MM.1S (cell line): ENCODE data around the gene RIPOR3.

Experiments
- DNase-seq: peaks from one replicate; pipeline ENCODE4 v3.0.0-alpha.2; 2015
- H2AFZ ChIP-seq: fragments of 300-600 bp; sonication (generic); 2 replicates; pipeline ENCODE4 v1.6.0; 2016; ENCODE audit warnings: antibody characterized with exemption, low read length
- H3F3A ChIP-seq: fragments of 300-600 bp; sonication (generic); 2 replicates; pipeline ENCODE4 v1.6.1; 2016; ENCODE audit warnings: mild to moderate bottlenecking, antibody characterized with exemption, low read length, moderate library complexity, mixed read lengths; ENCODE audit not compliant: insufficient read depth
- H3K27ac ChIP-seq: fragments of 300-600 bp; sonication (generic); 2 replicates; pipeline ENCODE4 v1.5.1; 2016; ENCODE audit warnings: mild to moderate bottlenecking, low read length
- H3K27me3 ChIP-seq: fragments of 300-600 bp; sonication (generic); replicated peaks from 2 replicates; pipeline ENCODE4 v1.6.0; 2016; ENCODE audit warnings: low read length; ENCODE audit not compliant: insufficient read depth
- H3K36me3 ChIP-seq: fragments of 300-600 bp; sonication (generic); replicated peaks from 2 replicates; pipeline ENCODE4 v1.6.1; 2016; ENCODE audit warnings: mild to moderate bottlenecking, low read length, mixed read lengths; ENCODE audit not compliant: insufficient read depth
- H3K4me1 ChIP-seq: fragments of 300-600 bp; sonication (generic); 2 replicates; pipeline ENCODE4 v1.6.1; 2016; ENCODE audit warnings: low read length, mixed read lengths
- H3K4me2 ChIP-seq: fragments of 300-600 bp; sonication (generic); 2 replicates; pipeline ENCODE4 v1.6.0; 2016; ENCODE audit warnings: low read depth, low read length
- H3K4me3 ChIP-seq: fragments of 300-600 bp; sonication (generic); 2 replicates; pipeline ENCODE4 v1.5.1; 2016; ENCODE audit warnings: low read length, mixed read lengths
- H3K79me2 ChIP-seq: fragments of 300-600 bp; sonication (generic); 2 replicates; pipeline ENCODE4 v1.6.1; 2016; ENCODE audit warnings: mixed run types, low read length, mixed read lengths
- H3K9ac ChIP-seq: fragments of 300-600 bp; sonication (generic); 2 replicates; pipeline ENCODE4 v1.6.1; 2016; ENCODE audit warnings: low read length, mixed read lengths
- H3K9me2 ChIP-seq: fragments of 300-600 bp; sonication (generic); replicated peaks from 2 replicates; pipeline ENCODE4 v1.6.1; 2016; ENCODE audit warnings: mild to moderate bottlenecking, low read length, mixed read lengths; ENCODE audit not compliant: insufficient read depth
- H3K9me3 ChIP-seq: fragments of 300-600 bp; sonication (generic); replicated peaks from 2 replicates; pipeline ENCODE4 v1.6.1; 2016; ENCODE audit warnings: mild to moderate bottlenecking, low read length, mixed read lengths; ENCODE audit not compliant: insufficient read depth
- H4K20me1 ChIP-seq: fragments of 300-600 bp; sonication (generic); 2 replicates; pipeline ENCODE4 v1.6.1; 2016; ENCODE audit warnings: mild to moderate bottlenecking, low read length, moderate library complexity, mixed read lengths; ENCODE audit not compliant: insufficient read depth
- EZH2 ChIP-seq: fragments of 300-600 bp; sonication (generic); optimal IDR thresholded peaks from 2 replicates; pipeline ENCODE3; 2017; ENCODE audit warnings: low read depth, mild to moderate bottlenecking, antibody characterized with exemption, low read length, mixed read lengths
- EZH2phosphoT487 ChIP-seq: fragments of 300-600 bp; sonication (generic); IDR thresholded peaks from 2 replicates; pipeline ENCODE4 v1.6.1; 2018; ENCODE audit warnings: antibody characterized with exemption, low read length
- TF ChIP-seq, protein P1 (sequence below): fragments of 300-600 bp; sonication (generic); IDR thresholded peaks from 2 replicates; pipeline ENCODE4 v1.5.1; 2016; ENCODE audit warnings: antibody characterized with exemption, low read length, mixed read lengths

Gene RIPOR3

DNA sequence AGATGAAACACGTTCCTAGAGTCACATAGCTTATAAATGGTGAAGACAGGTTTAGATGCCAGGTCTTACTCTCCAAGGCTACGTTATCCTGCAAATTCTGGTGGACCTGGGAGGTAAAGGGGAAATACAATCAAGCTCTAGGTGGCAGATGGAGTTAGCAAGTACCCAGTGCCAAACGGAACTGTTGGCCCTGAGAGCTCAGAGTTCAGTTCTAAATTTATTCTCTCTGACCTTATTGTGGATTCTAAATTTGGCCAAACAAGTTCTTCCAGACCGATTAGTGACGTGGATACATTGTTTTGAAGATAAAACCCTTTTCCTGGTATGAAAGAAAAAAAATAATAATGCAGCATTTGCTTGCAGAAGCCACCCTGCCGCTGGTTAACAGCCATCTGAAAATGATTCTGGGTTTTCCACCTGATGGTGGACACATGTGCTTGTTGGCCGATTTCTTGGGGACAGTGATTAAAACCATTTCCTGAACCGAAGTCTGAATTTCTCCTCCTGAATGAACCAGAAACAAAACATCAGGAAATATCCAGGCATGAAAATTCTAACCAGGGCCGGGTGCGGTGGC lies 32.5 kb downstream of the RIPOR3 start:
- Histone ChIP-seq H4K20me1 (no peaks in the 10 kb centered on the region), H3K36me3 (no peaks in the 10 kb centered on the region), H3K4me2 (no peak overlapping the region), H2AFZ (no peak overlapping the region), H3K4me1 (no peaks in the 10 kb centered on the region), H3K27me3 (no peaks in the 10 kb centered on the region), H3F3A (no peaks in the 10 kb centered on the region), H3K9me3 (no peaks in the 10 kb centered on the region), H3K27ac (no peak overlapping the region), H3K9ac (no peak overlapping the region), H3K9me2 (no peaks in the 10 kb centered on the region), H3K79me2 (no peaks in the 10 kb centered on the region), H3K4me3 (no peak overlapping the region)
- DNase-seq: no peak
- TF ChIP-seq EZH2: no peak
- TF ChIP-seq EZH2phosphoT487: no peak
- TF ChIP-seq, protein P1, sequence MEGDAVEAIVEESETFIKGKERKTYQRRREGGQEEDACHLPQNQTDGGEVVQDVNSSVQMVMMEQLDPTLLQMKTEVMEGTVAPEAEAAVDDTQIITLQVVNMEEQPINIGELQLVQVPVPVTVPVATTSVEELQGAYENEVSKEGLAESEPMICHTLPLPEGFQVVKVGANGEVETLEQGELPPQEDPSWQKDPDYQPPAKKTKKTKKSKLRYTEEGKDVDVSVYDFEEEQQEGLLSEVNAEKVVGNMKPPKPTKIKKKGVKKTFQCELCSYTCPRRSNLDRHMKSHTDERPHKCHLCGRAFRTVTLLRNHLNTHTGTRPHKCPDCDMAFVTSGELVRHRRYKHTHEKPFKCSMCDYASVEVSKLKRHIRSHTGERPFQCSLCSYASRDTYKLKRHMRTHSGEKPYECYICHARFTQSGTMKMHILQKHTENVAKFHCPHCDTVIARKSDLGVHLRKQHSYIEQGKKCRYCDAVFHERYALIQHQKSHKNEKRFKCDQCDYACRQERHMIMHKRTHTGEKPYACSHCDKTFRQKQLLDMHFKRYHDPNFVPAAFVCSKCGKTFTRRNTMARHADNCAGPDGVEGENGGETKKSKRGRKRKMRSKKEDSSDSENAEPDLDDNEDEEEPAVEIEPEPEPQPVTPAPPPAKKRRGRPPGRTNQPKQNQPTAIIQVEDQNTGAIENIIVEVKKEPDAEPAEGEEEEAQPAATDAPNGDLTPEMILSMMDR: no peak

DNA sequence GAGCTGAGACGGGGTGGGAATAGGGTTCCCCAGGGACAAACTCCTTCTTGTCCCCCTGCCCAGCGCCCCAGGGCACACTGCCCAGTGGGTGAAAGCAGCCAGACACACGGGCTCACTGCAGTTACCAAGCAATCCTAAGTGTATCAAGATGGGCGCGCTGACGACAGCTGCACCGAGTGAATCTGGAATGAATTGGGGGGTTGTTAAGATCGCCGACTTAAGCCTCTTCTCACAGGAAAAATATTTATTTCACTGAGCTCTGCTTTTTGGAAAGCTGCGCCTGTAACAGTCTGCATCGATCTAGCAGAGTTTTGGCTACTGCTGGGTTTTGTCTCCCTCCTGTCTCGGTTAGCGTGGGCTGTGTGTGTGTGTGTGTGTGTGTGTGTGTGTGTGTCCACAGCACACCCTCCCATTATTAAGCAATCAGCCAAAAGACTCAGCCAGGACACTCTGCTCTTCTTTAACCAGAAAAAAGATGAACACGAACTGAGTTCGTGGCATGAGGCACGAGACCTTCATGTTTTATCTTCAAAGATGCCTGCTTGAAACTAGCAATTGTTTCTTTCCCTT lies 35.9 kb downstream of the RIPOR3 start:
- Histone ChIP-seq H3K4me1 (no peaks in the 10 kb centered on the region), H3K4me3 (no peak overlapping the region), H3K36me3 (no peaks in the 10 kb centered on the region), H3F3A (no peaks in the 10 kb centered on the region), H2AFZ (no peak overlapping the region), H3K27ac (no peak overlapping the region), H3K79me2 (no peaks in the 10 kb centered on the region), H3K4me2 (no peak overlapping the region), H4K20me1 (no peaks in the 10 kb centered on the region), H3K9me2 (no peaks in the 10 kb centered on the region), H3K27me3 (no peaks in the 10 kb centered on the region), H3K9ac (no peak overlapping the region), H3K9me3 (no peaks in the 10 kb centered on the region)
- TF ChIP-seq EZH2: no peak
- TF ChIP-seq EZH2phosphoT487: no peak
- TF ChIP-seq, protein P1: no peak
- DNase-seq: no peak

DNA sequence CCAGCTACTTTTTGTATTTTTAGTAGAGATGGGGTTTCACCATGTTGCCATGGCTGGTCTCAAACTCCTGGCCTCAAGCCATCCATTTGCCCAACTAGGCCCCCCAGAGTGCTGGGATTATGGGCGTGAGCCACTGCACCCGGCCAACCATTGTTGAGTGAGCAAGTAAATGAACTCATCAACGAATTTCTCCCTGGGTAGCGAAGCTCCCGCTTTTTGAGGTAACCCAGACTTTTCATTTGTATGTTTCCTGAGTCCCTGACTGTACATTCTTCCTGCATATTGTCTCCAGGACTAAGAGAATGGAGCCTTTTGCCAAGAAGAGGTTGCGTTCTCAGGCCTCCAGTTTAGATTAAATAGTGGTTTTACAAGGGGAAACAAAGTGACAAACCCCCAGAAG lies 36.4 kb downstream of the RIPOR3 start:
- TF ChIP-seq EZH2: no peak
- Histone ChIP-seq H3K4me2 (no peak overlapping the region), H3K27me3 (no peaks in the 10 kb centered on the region), H4K20me1 (no peaks in the 10 kb centered on the region), H3K79me2 (no peaks in the 10 kb centered on the region), H3K4me3 (no peak overlapping the region), H3K36me3 (no peaks in the 10 kb centered on the region), H3K9me2 (no peaks in the 10 kb centered on the region), H3F3A (no peaks in the 10 kb centered on the region), H2AFZ (no peak overlapping the region), H3K9ac (no peak overlapping the region), H3K4me1 (no peaks in the 10 kb centered on the region), H3K9me3 (no peaks in the 10 kb centered on the region), H3K27ac (no peak overlapping the region)
- no peak for DNase-seq

DNA sequence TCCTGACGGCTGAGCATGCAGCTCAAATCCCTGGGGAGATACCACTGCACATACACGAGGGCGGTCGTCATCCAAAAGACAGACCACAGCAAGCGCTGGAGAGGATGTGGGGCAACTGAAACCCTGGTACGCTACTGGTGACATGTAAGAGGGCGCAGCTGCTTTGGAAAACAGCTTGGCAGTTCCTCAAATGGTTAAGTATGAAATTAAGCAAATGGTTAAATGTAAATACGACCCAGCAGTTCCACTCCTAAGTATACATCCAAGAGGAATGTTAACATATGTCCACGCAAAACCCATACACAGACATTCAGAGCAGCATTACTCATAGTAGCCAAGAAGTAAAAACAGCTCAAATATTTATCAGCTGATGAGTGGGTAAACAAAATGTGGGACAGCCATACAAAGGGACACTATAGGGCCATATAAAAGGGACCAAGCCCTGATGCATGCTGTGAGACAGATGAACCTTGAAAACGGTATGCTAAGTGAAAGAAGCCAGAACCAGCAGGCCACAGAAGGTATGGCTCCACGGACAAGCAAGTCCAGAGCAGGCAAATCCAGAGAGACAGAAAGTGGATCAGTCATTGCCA lies 38.5 kb downstream of the RIPOR3 start:
- TF ChIP-seq, protein P1: no peak
- TF ChIP-seq EZH2phosphoT487: no peak
- no peak for TF ChIP-seq EZH2
- Histone ChIP-seq H3K4me3 (no peak overlapping the region), H3K9me3 (no peaks in the 10 kb centered on the region), H3K9ac (no peak overlapping the region), H3K4me2 (no peak overlapping the region), H3K36me3 (no peaks in the 10 kb centered on the region), H3K27me3 (no peaks in the 10 kb centered on the region), H3K4me1 (no peaks in the 10 kb centered on the region), H3K9me2 (no peaks in the 10 kb centered on the region), H4K20me1 (no peaks in the 10 kb centered on the region), H3K79me2 (no peaks in the 10 kb centered on the region), H3F3A (no peaks in the 10 kb centered on the region), H3K27ac (no peak overlapping the region), H2AFZ (no peak overlapping the region)
- DNase-seq: no peak
